HepG2 (cell line): Measurements from ENCODE around the gene TRAPPC12. TPM values are rescaled to one million over a fixed set of nuclear protein-coding genes. Genes with fewer than 3 reads are reported as not detected.

Experiments used
- ATAC-seq: fragments of 200-7000 bp; cut with Tn5 transposase; 3 replicates; pipeline ENCODE4 v1.9.1; 2020; ENCODE audit warnings: mild to moderate bottlenecking, moderate library complexity
- BruUV-seq: library from RNA; stranded (reverse); fragments of 400-500 nt; replicated peaks from 2 replicates; lab custom pipeline; 2021; lab: Mats Ljungman, UMichigan
- CTCF ChIA-PET: fragments of 300-600 bp; formaldehyde crosslinking; extraction: SDS; loops from one replicate; lab custom pipeline; 2021; ENCODE audit warnings: low total read pairs, inconsistent platforms, low intra/inter-chr PET ratio; lab: Yijun Ruan, JAX
- POLR2A ChIA-PET: fragments of 350-600 bp; sonication (Branson Sonifier 250); formaldehyde crosslinking; loops from one replicate; lab custom pipeline; 2020; ENCODE audit warnings: antibody characterized with exemption, inconsistent platforms; lab: Yijun Ruan, JAX
- DNase-seq: peaks from one replicate; pipeline ENCODE4 v3.0.0-alpha.2; 2015; ENCODE audit warnings: low spot score
- FAIRE-seq: peaks from 3 replicates; lab custom pipeline; 2011; peaks lifted over from hg19 to GRCh38; lab: Jason Lieb, UNC
- H2AFZ ChIP-seq: one replicate; pipeline ENCODE4 v1.6.1; 2011; ENCODE audit warnings: low read length, inconsistent platforms
- H3K27ac ChIP-seq: fragments of 300-600 bp; 3 replicates; pipeline ENCODE4 v1.8.0; 2011; ENCODE audit warnings: mixed run types, mild to moderate bottlenecking, mixed read lengths, low read length, inconsistent platforms; ENCODE audit not compliant: insufficient read depth; ENCODE audit errors: extremely low read length
- H3K27me3 ChIP-seq, 2 experiments: fragments of 200-600 bp in 1 of 2; 2 replicates in 1 of 2; 3 replicates in 1 of 2; pipeline versions ENCODE4 v1.6.0 to v1.8.0; 2011; ENCODE audit warnings: low read length in 2 of 2, mild to moderate bottlenecking in 2 of 2, moderate library complexity in 2 of 2, inconsistent platforms in 1 of 2; ENCODE audit not compliant: insufficient read depth in 2 of 2, control insufficient read depth in 1 of 2
- H3K36me3 ChIP-seq, 2 experiments: fragments of 200-600 bp in 1 of 2; replicated peaks in 1 of 2; 2 replicates in 1 of 2; 3 replicates in 1 of 2; pipeline versions ENCODE4 v1.5.1 to v1.8.0; 2011; ENCODE audit warnings: low read length in 2 of 2, inconsistent platforms in 1 of 2; ENCODE audit not compliant: insufficient read depth in 2 of 2, control insufficient read depth in 1 of 2
- H3K4me1 ChIP-seq: 2 replicates; pipeline ENCODE4 v1.5.1; 2012; ENCODE audit warnings: low read length, inconsistent platforms; ENCODE audit not compliant: insufficient read depth
- H3K4me2 ChIP-seq: 2 replicates; pipeline ENCODE4 v1.6.0; 2011; ENCODE audit warnings: low read depth, low read length, inconsistent platforms
- H3K4me3 ChIP-seq, 3 experiments: fragments of 200-600 bp in 1 of 3; sonication (generic), shearing (Covaris generic) in 1 of 3; replicated peaks in 1 of 3; 2 replicates each; pipeline ENCODE4 v1.5.1; 2011 to 2016; ENCODE audit warnings: low read length in 3 of 3, inconsistent platforms in 2 of 3, low read depth in 2 of 3, mild to moderate bottlenecking in 2 of 3, control low read depth in 1 of 3, mixed read lengths in 1 of 3; ENCODE audit not compliant: insufficient read depth in 1 of 3
- H3K79me2 ChIP-seq: one replicate; pipeline ENCODE4 v1.6.1; 2011; ENCODE audit warnings: low read length, inconsistent platforms; ENCODE audit not compliant: insufficient read depth
- H3K9ac ChIP-seq: 2 replicates; pipeline ENCODE4 v1.6.0; 2011; ENCODE audit warnings: mild to moderate bottlenecking, low read depth, low read length, inconsistent platforms; ENCODE audit not compliant: insufficient read depth
- H3K9me3 ChIP-seq: 2 replicates; pipeline ENCODE4 v1.5.1; 2012; ENCODE audit warnings: mild to moderate bottlenecking, low read length
- H4K20me1 ChIP-seq: 2 replicates; pipeline ENCODE4 v1.6.0; 2011; ENCODE audit warnings: inconsistent platforms, mild to moderate bottlenecking, low read length, moderate library complexity; ENCODE audit not compliant: insufficient read depth
- AGO1 ChIP-seq: fragments of 200-400 bp; formaldehyde crosslinking; IDR thresholded peaks from 2 replicates; pipeline ENCODE4 v1.6.1; 2017; ENCODE audit warnings: mild to moderate bottlenecking, low read depth, low read length, moderate library complexity; ENCODE audit not compliant: poor library complexity, severe bottlenecking
- BHLHE40 ChIP-seq: IDR thresholded peaks from 2 replicates; pipeline ENCODE4 v1.6.1; 2011; ENCODE audit warnings: low read length, improper control_type of control experiment
- CENPX ChIP-seq: sonication (generic); formaldehyde crosslinking; IDR thresholded peaks from 2 replicates; pipeline ENCODE4 v1.9.0; 2021; ENCODE audit warnings: mild to moderate bottlenecking, missing genetic modification reagents, moderate library complexity
- ESRRA ChIP-seq: sonication (generic); formaldehyde crosslinking; IDR thresholded peaks from 2 replicates; pipeline ENCODE4 v1.5.1; 2020; ENCODE audit warnings: mild to moderate bottlenecking, low read depth, missing genetic modification reagents
- FLYWCH1 ChIP-seq: sonication (generic); formaldehyde crosslinking; IDR thresholded peaks from 2 replicates; pipeline ENCODE4 v1.8.1; 2023; ENCODE audit warnings: mild to moderate bottlenecking, missing genetic modification reagents
- GATAD2A ChIP-seq: IDR thresholded peaks from 2 replicates; pipeline ENCODE4 v1.6.1; 2016
- HMGXB3 ChIP-seq: sonication (generic); formaldehyde crosslinking; IDR thresholded peaks from 2 replicates; pipeline ENCODE4 v1.4.0; 2020; ENCODE audit warnings: missing genetic modification reagents, borderline replicate concordance
- KLF15 ChIP-seq: sonication (generic); formaldehyde crosslinking; IDR thresholded peaks from 2 replicates; pipeline ENCODE4 v1.8.1; 2023; ENCODE audit warnings: borderline replicate concordance, mild to moderate bottlenecking, inconsistent platforms, missing genetic modification reagents, mixed read lengths
- MTA1 ChIP-seq: sonication (generic); formaldehyde crosslinking; IDR thresholded peaks from 2 replicates; pipeline ENCODE4 v1.4.0; 2020; ENCODE audit warnings: missing genetic modification reagents, mild to moderate bottlenecking, borderline replicate concordance
- PAWR ChIP-seq: sonication (generic); formaldehyde crosslinking; IDR thresholded peaks from 2 replicates; pipeline ENCODE4 v1.4.0; 2020; ENCODE audit warnings: missing genetic modification reagents, mild to moderate bottlenecking, borderline replicate concordance
- PCBP2 ChIP-seq: fragments of 200-400 bp; formaldehyde crosslinking; optimal IDR thresholded peaks from 2 replicates; pipeline ENCODE3; 2018; ENCODE audit warnings: low read length, low read depth; ENCODE audit not compliant: poor library complexity, severe bottlenecking
- PRDM4 ChIP-seq: sonication (generic); formaldehyde crosslinking; IDR thresholded peaks from 2 replicates; pipeline ENCODE4 v1.9.0; 2021; ENCODE audit warnings: missing genetic modification reagents, borderline replicate concordance
- PRPF4 ChIP-seq: fragments of 200-400 bp; formaldehyde crosslinking; IDR thresholded peaks from 2 replicates; pipeline ENCODE4 v1.6.1; 2016; ENCODE audit warnings: low read length, low read depth; ENCODE audit not compliant: poor library complexity, severe bottlenecking
- RBM39 ChIP-seq: fragments of 200-400 bp; formaldehyde crosslinking; IDR thresholded peaks from one replicate; pipeline ENCODE4 v1.6.1; 2018; ENCODE audit warnings: antibody characterized with exemption, mild to moderate bottlenecking, low read depth, low read length; ENCODE audit not compliant: poor library complexity, severe bottlenecking
- SNAPC5 ChIP-seq: sonication (generic); formaldehyde crosslinking; IDR thresholded peaks from 2 replicates; pipeline ENCODE4 v1.8.1; 2023; ENCODE audit warnings: mild to moderate bottlenecking, missing genetic modification reagents, borderline replicate concordance
- ZNF777 ChIP-seq: sonication (generic); formaldehyde crosslinking; IDR thresholded peaks from 2 replicates; pipeline ENCODE4 v1.4.0; 2020; ENCODE audit warnings: missing genetic modification reagents
- WGBS: methylation state at CpG from one replicate; pipeline ENCODE4 v1.1.6; 2017; ENCODE audit warnings: low lambda C conversion rate; 5-methylcytosine and 5-hydroxymethylcytosine counted together
- in situ Hi-C: cut with HindIII; loops from 2 replicates; pipeline ENCODE4 v1.10.0; 2017; ENCODE audit warnings: low pct_unique_long_range_greater_than_20kb; ENCODE audit not compliant: extremely low pct_ligation_motif_present
- intact Hi-C: fragments of 100-400 bp; cut with micrococcal nuclease; formaldehyde crosslinking; loops from one replicate; pipeline ENCODE4 v1.10.0; 2022; ENCODE audit not compliant: unreplicated experiment
- polyA plus RNA-seq, 8 experiments: library from polyadenylated mRNA; depleted of rRNA in 3 of 8; stranded (reverse) in 7 of 8; unstranded in 1 of 8; fragments of >200 nt; fragmentation: Illumina TruSeq in 4 of 8; extraction: Trizol in 4 of 8; gene quantifications; 2 replicates each; pipeline versions ENCODE4 v1.2.1 to v1.2.3, GENCODE V29; 2011 to 2016; ENCODE audit warnings: low read depth in 4 of 8, missing spikeins in 1 of 8, mixed read lengths in 1 of 8; ENCODE audit not compliant: insufficient read depth in 1 of 8
- total RNA-seq, 5 experiments: library from RNA; depleted of rRNA; stranded (reverse); fragments of >200 nt; fragmentation: Illumina TruSeq; extraction: Trizol; gene quantifications; 2 replicates each; pipeline ENCODE4 v1.2.3, GENCODE V29; 2016; ENCODE audit warnings: low read depth in 1 of 5

The TRAPPC12 gene
- total and polyA plus RNA-seq, 2 of the 13 experiments (the other 11 are each of a cell fraction or from before 2014, with no cell fraction given): 46.4 to 97.7 TPM

GRCh38 chr2:3485166-3485565, 105.7 kb downstream of the TRAPPC12 start:
- Histone ChIP-seq H3K9ac (no peak overlapping the region), H3K9me3 (no peaks in the 10 kb centered on the region), H3K4me1 (peaks cover 39% of the 10 kb centered on the region), H3K36me3 (no peaks in the 10 kb centered on the region; a peak in 1 of 5 replicates), H3K27ac (no peak overlapping the region), H3K27me3 (no peaks in the 10 kb centered on the region), H3K79me2 (no peaks in the 10 kb centered on the region), H3K4me3 (no peak overlapping the region), H2AFZ (no peak overlapping the region), H4K20me1 (no peaks in the 10 kb centered on the region), H3K4me2 (no peak overlapping the region)
- ATAC-seq (no peak), FAIRE-seq (no peak), DNase-seq (no peak)
- ChIA-PET CTCF (no interaction called here), POLR2A (no interaction called here)
- in situ Hi-C loops: no loop called here
- intact Hi-C loops: no loop called here
- WGBS: 92% methylated on average over 11 of the region's 11 CpGs
- no peak for TF ChIP-seq FLYWCH1 (CRISPR knock-in tag)
- TF ChIP-seq PAWR: no peak
- TF ChIP-seq BHLHE40: no peak
- no peak for TF ChIP-seq PRPF4
- TF ChIP-seq ESRRA (CRISPR knock-in tag): no peak
- TF ChIP-seq KLF15 (CRISPR knock-in tag): no peak
- TF ChIP-seq CENPX (CRISPR knock-in tag): no peak
- TF ChIP-seq MTA1 (CRISPR knock-in tag): no peak
- TF ChIP-seq SNAPC5 (CRISPR knock-in tag): no peak
- no peak for TF ChIP-seq RBM39
- TF ChIP-seq PCBP2: no peak
- TF ChIP-seq PRDM4 (CRISPR knock-in tag): no peak
- TF ChIP-seq ZNF777 (CRISPR knock-in tag): no peak
- no peak for TF ChIP-seq HMGXB3 (CRISPR knock-in tag)
- TF ChIP-seq AGO1: no peak
- TF ChIP-seq GATAD2A (CRISPR knock-in tag): no peak
- BruUV-seq: no TSS peak
